Neural cell (in vitro differentiated cells): ENCODE results near the gene SLC9A3. TPM values are rescaled to one million over a fixed set of nuclear protein-coding genes. Genes with fewer than 3 reads are reported as not detected.
"Not testable (repeated sequence)": the region's sequence is repeated elsewhere in the genome, so short reads cannot be mapped to it uniquely, and the experiment has no call there.

Source experiments
- H2AFZ ChIP-seq: fragments of 200-600, 300-800 bp; sonication (generic), shearing (Covaris generic); 2 replicates; pipeline ENCODE4 v1.6.0; 2014; ENCODE audit warnings: low read depth, mild to moderate bottlenecking, antibody characterized with exemption, low read length, moderate library complexity
- H3F3A ChIP-seq: fragments of 200-600 bp; shearing (Covaris generic); 2 replicates; pipeline ENCODE4 v1.6.1; 2016; ENCODE audit warnings: mild to moderate bottlenecking, moderate library complexity, mixed read lengths, antibody characterized with exemption, low read length; ENCODE audit not compliant: insufficient read depth, poor library complexity, severe bottlenecking
- H3K27ac ChIP-seq: fragments of 200-600, 300-800 bp; sonication (generic), shearing (Covaris generic); 2 replicates; pipeline ENCODE4 v1.5.1; 2014; ENCODE audit warnings: mild to moderate bottlenecking, low read length, moderate library complexity
- H3K27me3 ChIP-seq: fragments of 300-800, 200-600 bp; sonication (generic), shearing (Covaris generic); 2 replicates; pipeline ENCODE4 v1.6.0; 2014; ENCODE audit warnings: mild to moderate bottlenecking, low read depth, low read length, moderate library complexity; ENCODE audit not compliant: insufficient read depth
- H3K36me3 ChIP-seq: fragments of 300-800, 200-600 bp; sonication (generic), shearing (Covaris generic); 2 replicates; pipeline ENCODE4 v1.5.1; 2014; ENCODE audit warnings: mild to moderate bottlenecking, antibody characterized with exemption, low read length, moderate library complexity; ENCODE audit not compliant: insufficient read depth
- H3K4me2 ChIP-seq: fragments of 300-800, 200-600 bp; sonication (generic), shearing (Covaris generic); 2 replicates; pipeline ENCODE4 v1.6.0; 2014; ENCODE audit warnings: mild to moderate bottlenecking, low read length
- H3K4me3 ChIP-seq: fragments of 300-800, 200-600 bp; sonication (generic), shearing (Covaris generic); 2 replicates; pipeline ENCODE4 v1.5.1; 2014; ENCODE audit warnings: mild to moderate bottlenecking, low read length, moderate library complexity
- H3K79me2 ChIP-seq: fragments of 200-600 bp; shearing (Covaris generic); replicated peaks from 2 replicates; pipeline ENCODE4 v1.6.0; 2014; ENCODE audit warnings: mild to moderate bottlenecking, low read length, moderate library complexity; ENCODE audit not compliant: insufficient read depth
- H3K9ac ChIP-seq: fragments of 300-800, 200-600 bp; sonication (generic), shearing (Covaris generic); 2 replicates; pipeline ENCODE4 v1.6.1; 2016; ENCODE audit warnings: mild to moderate bottlenecking, low read length, mixed read lengths
- H3K9me2 ChIP-seq: fragments of 200-600 bp; shearing (Covaris generic); 2 replicates; pipeline ENCODE4 v1.6.1; 2016; ENCODE audit warnings: mild to moderate bottlenecking, low read length, mixed read lengths; ENCODE audit not compliant: insufficient read depth
- H3K9me3 ChIP-seq: fragments of 200-600, 300-800 bp; sonication (generic), shearing (Covaris generic); 2 replicates; pipeline ENCODE4 v1.6.1; 2016; ENCODE audit warnings: mild to moderate bottlenecking, mixed run types, low read length, moderate library complexity, mixed read lengths
- H4K20me1 ChIP-seq: fragments of 200-600 bp; shearing (Covaris generic); 2 replicates; pipeline ENCODE4 v1.6.1; 2016; ENCODE audit warnings: mild to moderate bottlenecking, mixed run types; ENCODE audit not compliant: insufficient read depth
- EP300 ChIP-seq: fragments of 450-650 bp; conservative IDR thresholded peaks from 2 replicates; pipeline ENCODE4 v1.6.1; 2014; ENCODE audit warnings: antibody characterized with exemption, mild to moderate bottlenecking, moderate library complexity; ENCODE audit not compliant: poor library complexity, severe bottlenecking
- EZH2 ChIP-seq: fragments of 200-600, 300-800 bp; shearing (Covaris generic), sonication (generic); IDR thresholded peaks from 2 replicates; pipeline ENCODE4 v1.6.1; 2014; ENCODE audit warnings: antibody characterized with exemption, low read length, borderline replicate concordance, mild to moderate bottlenecking; ENCODE audit not compliant: insufficient read depth, poor library complexity, severe bottlenecking
- MXI1 ChIP-seq: fragments of 450-650 bp; conservative IDR thresholded peaks from 2 replicates; pipeline ENCODE4 v1.6.1; 2014; ENCODE audit warnings: antibody characterized with exemption, mild to moderate bottlenecking; ENCODE audit not compliant: poor library complexity, severe bottlenecking
- POLR2AphosphoS5 ChIP-seq: IDR thresholded peaks from 2 replicates; pipeline ENCODE4 v1.6.1; 2012
- RAD21 ChIP-seq: fragments of 450-650 bp; conservative IDR thresholded peaks from 2 replicates; pipeline ENCODE4 v1.6.1; 2014; ENCODE audit warnings: antibody characterized with exemption, mild to moderate bottlenecking, moderate library complexity
- REST ChIP-seq: IDR thresholded peaks from 2 replicates; pipeline ENCODE4 v1.6.1; 2012; ENCODE audit warnings: borderline replicate concordance
- SMC3 ChIP-seq: fragments of 450-650 bp; conservative IDR thresholded peaks from 2 replicates; pipeline ENCODE4 v1.6.1; 2014; ENCODE audit warnings: antibody characterized with exemption, mild to moderate bottlenecking, moderate library complexity; ENCODE audit not compliant: poor library complexity
- TAF1 ChIP-seq: IDR thresholded peaks from 2 replicates; pipeline ENCODE4 v1.6.1; 2012; ENCODE audit warnings: low read depth
- polyA plus RNA-seq: library from polyadenylated mRNA; depleted of rRNA; stranded (reverse); fragments of >200 nt; gene quantifications from 2 replicates; pipeline ENCODE4 v1.2.3, GENCODE V29; 2014
- TF ChIP-seq, protein P1 (sequence below): fragments of 450-650 bp; IDR thresholded peaks from 2 replicates; pipeline ENCODE4 v1.5.1; 2014; ENCODE audit warnings: antibody characterized with exemption, mild to moderate bottlenecking, moderate library complexity; ENCODE audit not compliant: poor library complexity, severe bottlenecking

SLC9A3 gene
- polyA plus RNA-seq, 1 donor from 2014 or later, result 4.0 TPM

DNA sequence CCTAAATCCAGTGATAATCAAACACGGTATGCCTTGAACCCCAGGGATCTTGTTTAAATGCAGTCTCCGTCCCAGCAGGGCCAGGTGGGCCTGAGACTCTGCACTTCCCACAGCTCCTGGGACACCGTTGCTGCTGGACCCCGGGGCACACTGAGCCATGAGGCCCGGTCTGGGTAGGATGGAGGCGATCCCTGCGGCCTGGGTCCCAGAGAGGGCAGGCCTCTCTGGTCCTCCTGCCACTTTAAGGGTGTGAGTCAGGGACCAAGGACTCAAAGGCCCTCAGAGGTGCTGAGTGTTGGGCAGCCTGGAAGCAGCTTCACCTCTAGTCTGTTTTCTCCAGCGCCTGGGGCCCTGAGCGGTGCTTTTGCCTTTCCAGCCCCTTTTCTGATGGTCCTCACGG, 34.1 kb upstream of the SLC9A3 start:
- Histone ChIP-seq H3K9me2 (no peaks in the 10 kb centered on the region), H4K20me1 (no peaks in the 10 kb centered on the region), H3K9me3 (peaks cover 4% of the 10 kb centered on the region), H3F3A (no peaks in the 10 kb centered on the region), H3K4me3 (no peak overlapping the region), H3K36me3 (no peaks in the 10 kb centered on the region), H3K9ac (no peak overlapping the region), H3K79me2 (no peaks in the 10 kb centered on the region), H3K4me2 (no peak overlapping the region), H2AFZ (no peak overlapping the region), H3K27me3 (no peaks in the 10 kb centered on the region), H3K27ac (no peak overlapping the region)
- TF ChIP-seq SMC3, result no peak
- no peak for TF ChIP-seq TAF1
- TF ChIP-seq MXI1, result no peak
- TF ChIP-seq EP300, result no peak
- TF ChIP-seq, protein P1, sequence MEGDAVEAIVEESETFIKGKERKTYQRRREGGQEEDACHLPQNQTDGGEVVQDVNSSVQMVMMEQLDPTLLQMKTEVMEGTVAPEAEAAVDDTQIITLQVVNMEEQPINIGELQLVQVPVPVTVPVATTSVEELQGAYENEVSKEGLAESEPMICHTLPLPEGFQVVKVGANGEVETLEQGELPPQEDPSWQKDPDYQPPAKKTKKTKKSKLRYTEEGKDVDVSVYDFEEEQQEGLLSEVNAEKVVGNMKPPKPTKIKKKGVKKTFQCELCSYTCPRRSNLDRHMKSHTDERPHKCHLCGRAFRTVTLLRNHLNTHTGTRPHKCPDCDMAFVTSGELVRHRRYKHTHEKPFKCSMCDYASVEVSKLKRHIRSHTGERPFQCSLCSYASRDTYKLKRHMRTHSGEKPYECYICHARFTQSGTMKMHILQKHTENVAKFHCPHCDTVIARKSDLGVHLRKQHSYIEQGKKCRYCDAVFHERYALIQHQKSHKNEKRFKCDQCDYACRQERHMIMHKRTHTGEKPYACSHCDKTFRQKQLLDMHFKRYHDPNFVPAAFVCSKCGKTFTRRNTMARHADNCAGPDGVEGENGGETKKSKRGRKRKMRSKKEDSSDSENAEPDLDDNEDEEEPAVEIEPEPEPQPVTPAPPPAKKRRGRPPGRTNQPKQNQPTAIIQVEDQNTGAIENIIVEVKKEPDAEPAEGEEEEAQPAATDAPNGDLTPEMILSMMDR, result no peak
- TF ChIP-seq EZH2, result no peak
- no peak for TF ChIP-seq RAD21
- no peak for TF ChIP-seq REST
- TF ChIP-seq POLR2AphosphoS5, result no peak

- not testable (repeated sequence) for H3K9me2 ChIP-seq, H2AFZ ChIP-seq, H3K27me3 ChIP-seq, H3K4me2 ChIP-seq, H3K4me3 ChIP-seq, H3K36me3 ChIP-seq, H4K20me1 ChIP-seq, H3K79me2 ChIP-seq, H3K9me3 ChIP-seq, H3F3A ChIP-seq, H3K9ac ChIP-seq, H3K27ac ChIP-seq
Measured at GRCh38 chr5:557917-558316, 33.7 kb upstream of the SLC9A3 start.

DNA sequence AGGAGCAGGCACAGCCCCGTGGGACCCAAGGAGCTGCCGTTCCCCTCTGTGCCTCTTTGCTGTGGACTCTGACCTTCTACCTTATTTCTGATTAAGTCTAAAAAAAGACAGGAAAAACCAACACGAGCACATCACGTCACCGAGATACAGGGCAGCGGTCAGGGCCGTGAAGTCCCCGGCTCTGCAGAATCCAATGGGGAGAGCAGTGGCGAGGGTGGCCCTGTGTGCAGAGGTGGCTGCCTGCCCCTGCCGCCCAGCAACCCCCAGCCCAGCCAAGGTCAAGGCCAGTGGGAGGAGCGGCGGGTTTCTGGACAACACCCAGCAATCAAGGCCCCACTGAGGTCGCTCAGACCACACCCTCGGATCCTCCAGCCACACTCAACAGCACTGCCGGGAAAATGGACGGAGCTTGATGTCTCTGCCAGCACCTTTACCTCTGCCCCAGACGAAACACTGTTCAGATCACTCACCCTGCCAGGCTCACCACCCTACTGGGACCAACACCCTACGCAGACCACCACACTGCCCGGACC, 32.7 kb upstream of the SLC9A3 start:
- Histone ChIP-seq H3K9me3 (peaks cover 4% of the 10 kb centered on the region), H3K27me3 (peaks cover under 1% of the 10 kb centered on the region), H3K27ac (no peak overlapping the region), H3K4me2 (no peak overlapping the region), H3K4me3 (no peak overlapping the region), H3F3A (no peaks in the 10 kb centered on the region), H3K9me2 (no peaks in the 10 kb centered on the region), H3K9ac (no peak overlapping the region), H2AFZ (no peak overlapping the region), H4K20me1 (no peaks in the 10 kb centered on the region), H3K79me2 (no peaks in the 10 kb centered on the region), H3K36me3 (no peaks in the 10 kb centered on the region)
- no peak for TF ChIP-seq MXI1
- TF ChIP-seq, protein P1, result no peak
- no peak for TF ChIP-seq TAF1
- TF ChIP-seq RAD21, result no peak
- TF ChIP-seq EZH2, result no peak
